C4-2B (cell line): ENCODE measurements around the gene SLC49A4.

Experiments
- ZFX ChIP-seq: fragments of 450-650 bp; IDR thresholded peaks from 2 replicates; pipeline ENCODE4 v1.6.1; 2017
- TF ChIP-seq, protein P1 (sequence below): fragments of 450-650 bp; conservative IDR thresholded peaks from 2 replicates; pipeline ENCODE4 v1.5.1; 2017; ENCODE audit warnings: mild to moderate bottlenecking

DNA sequence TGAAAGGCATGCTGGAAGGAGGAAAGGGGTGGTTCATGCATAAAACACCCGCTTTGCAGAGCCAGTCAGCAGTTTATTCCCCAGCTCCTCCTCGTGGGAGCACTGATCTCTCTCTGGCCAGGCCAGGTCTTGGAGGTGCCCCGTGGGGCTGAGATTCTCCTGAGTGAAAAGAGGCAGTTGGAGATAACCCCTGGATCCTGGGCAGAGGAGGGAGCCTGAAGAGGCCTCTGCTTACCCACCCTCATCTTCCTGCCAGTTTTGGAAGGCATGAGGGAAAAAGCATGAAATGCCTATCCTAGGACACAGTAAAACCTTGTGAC, 124.4 kb downstream of the SLC49A4 start:
- TF ChIP-seq, protein P1, sequence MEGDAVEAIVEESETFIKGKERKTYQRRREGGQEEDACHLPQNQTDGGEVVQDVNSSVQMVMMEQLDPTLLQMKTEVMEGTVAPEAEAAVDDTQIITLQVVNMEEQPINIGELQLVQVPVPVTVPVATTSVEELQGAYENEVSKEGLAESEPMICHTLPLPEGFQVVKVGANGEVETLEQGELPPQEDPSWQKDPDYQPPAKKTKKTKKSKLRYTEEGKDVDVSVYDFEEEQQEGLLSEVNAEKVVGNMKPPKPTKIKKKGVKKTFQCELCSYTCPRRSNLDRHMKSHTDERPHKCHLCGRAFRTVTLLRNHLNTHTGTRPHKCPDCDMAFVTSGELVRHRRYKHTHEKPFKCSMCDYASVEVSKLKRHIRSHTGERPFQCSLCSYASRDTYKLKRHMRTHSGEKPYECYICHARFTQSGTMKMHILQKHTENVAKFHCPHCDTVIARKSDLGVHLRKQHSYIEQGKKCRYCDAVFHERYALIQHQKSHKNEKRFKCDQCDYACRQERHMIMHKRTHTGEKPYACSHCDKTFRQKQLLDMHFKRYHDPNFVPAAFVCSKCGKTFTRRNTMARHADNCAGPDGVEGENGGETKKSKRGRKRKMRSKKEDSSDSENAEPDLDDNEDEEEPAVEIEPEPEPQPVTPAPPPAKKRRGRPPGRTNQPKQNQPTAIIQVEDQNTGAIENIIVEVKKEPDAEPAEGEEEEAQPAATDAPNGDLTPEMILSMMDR: no peak
- no peak for TF ChIP-seq ZFX
